HL-60 (cell line): ENCODE measurements around the gene CALN1.

Experiments
- CTCF ChIP-seq: IDR thresholded peaks from one replicate; pipeline ENCODE4 v1.5.1; 2011; ENCODE audit warnings: low read length, control low read depth, inconsistent platforms; ENCODE audit not compliant: insufficient read depth
- GABPA ChIP-seq: IDR thresholded peaks from 2 replicates; pipeline ENCODE4 v1.6.1; 2012; ENCODE audit warnings: low read depth
- REST ChIP-seq: IDR thresholded peaks from 2 replicates; pipeline ENCODE4 v1.6.1; 2012; ENCODE audit warnings: low read depth; ENCODE audit not compliant: insufficient replicate concordance

DNA sequence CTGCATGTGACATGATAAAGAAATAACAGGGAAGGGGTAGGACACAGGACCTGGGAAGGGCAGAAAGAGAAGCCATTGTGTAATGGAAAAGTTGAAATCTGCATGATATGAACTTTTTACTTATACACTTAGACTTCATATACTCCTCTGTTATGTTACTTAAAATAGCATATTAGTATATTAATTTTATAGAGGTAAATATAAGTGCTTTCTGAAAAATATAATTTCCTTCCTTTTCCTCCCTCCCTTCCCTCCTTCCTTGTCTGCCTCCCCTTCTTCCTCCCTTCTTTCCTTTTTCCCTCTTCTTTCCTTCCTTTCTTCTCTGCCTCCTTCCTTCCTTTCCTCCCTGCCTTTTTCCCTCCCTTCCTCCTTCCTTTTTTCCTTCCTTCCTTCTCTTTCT lies 363.7 kb downstream of the CALN1 start:
- TF ChIP-seq CTCF (no peak), GABPA (no peak), REST (no peak)
